GM18502 (cell line): ENCODE data around the gene KRT85.

Source experiments
- ATAC-seq: cut with Tn5 transposase; IDR thresholded peaks from one replicate; pipeline ENCODE4 v1.9.1; 2021; ENCODE audit warnings: mild to moderate bottlenecking; ENCODE audit not compliant: unreplicated experiment, poor library complexity

KRT85 gene

GRCh38 chr12:52369809-52370208, 2.5 kb upstream of the KRT85 start:
- ATAC-seq: no peak

DNA sequence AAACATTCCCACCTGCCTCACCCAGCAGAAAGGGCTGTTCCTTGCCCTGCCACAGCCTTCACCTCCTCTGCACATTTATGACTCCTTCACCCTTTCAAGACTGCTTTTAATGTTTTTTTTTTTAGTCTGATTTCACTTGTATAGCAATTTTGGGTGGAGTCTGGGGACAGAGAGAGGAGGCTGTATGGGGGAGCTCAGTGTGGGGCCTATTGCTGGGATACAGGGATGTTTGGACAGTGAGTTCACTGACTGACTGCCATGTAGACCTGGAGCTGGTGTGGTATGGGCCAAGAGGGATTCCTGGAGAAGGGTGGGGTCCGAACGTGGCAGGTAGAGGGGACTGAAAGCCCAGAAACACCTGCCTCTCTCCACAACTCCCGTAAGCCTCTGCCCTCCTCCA, 1.9 kb upstream of the KRT85 start:
- no peak for ATAC-seq

- ATAC-seq: no peak
These were observed 1.2 kb upstream of the KRT85 start for GRCh38 chr12:52368508-52368907.

DNA sequence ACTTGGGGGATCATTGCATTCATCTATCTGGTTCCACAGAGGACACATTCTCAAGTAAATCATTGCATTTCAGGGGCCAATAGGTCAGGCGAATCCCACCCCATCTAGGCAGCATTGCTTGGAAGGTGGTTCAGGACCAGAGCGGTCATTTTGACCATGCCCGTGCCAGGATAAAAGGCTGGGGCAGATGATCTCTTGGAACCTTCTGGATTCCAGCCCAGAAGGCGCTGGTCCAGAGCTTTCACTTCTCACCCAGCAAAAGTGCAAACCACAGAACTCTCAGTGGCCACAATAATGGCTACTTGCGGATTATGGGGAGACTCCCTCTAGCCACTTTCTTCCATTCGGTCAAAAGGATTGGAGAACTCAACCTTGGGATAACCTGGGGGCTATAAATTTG, 595 bp upstream of the KRT85 start:
- ATAC-seq: no peak

- no peak for ATAC-seq
These were observed 2.3 kb downstream of the KRT85 start for GRCh38 chr12:52364901-52365489.

GRCh38 chr12:52364061-52364460, 3.2 kb downstream of the KRT85 start:
- no peak for ATAC-seq

DNA sequence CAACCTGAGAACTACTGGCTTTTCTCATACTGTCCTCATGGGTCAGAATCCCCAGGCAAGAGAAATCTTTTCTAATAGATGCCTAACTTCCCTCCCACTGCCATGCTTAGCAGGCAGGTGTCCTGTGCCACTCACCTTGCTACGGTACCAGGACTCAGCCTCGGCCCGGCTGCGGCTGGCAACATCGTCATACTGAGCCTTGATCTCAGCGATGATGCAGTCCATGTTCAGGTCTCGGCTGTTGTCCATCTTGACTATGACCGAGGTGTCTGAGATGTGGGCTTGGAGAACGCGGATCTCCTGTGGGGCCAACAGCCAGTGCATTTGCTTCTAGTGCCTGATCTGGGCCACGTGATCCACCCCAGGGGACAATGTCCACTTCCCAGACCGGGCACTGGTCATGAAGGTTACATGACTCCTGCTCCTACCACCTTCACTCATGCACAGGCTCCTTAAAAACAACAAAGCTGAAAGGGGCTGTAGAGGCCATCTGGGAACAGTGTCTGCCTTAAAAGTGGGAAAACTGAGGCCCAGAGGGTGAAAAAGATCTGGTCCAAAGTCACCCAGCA, 4.1 kb downstream of the KRT85 start:
- no peak for ATAC-seq

- no peak for ATAC-seq
These were observed 5.1 kb downstream of the KRT85 start for GRCh38 chr12:52362118-52362726.

DNA sequence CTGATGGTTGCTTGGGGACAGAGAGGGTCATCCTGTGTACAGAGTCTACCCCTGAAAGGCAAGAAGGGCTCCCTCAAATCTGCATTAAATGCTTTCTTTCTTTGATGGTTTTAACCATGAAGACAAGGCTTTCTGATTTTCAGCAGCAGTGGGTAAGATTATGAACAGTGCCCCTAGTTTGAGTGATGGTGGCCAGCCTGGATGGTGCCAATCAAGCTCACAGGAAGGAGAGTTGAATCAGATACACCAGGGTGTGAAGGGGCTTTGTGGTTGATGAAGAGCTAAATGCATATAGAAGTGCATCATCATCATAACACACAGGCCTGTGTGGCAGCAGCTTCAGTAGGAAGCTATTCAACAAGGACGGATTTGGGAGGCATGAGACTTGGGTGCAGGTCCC, 5.7 kb downstream of the KRT85 start:
- no peak for ATAC-seq

GRCh38 chr12:52360663-52361271, 6.5 kb downstream of the KRT85 start:
- ATAC-seq: no peak

DNA sequence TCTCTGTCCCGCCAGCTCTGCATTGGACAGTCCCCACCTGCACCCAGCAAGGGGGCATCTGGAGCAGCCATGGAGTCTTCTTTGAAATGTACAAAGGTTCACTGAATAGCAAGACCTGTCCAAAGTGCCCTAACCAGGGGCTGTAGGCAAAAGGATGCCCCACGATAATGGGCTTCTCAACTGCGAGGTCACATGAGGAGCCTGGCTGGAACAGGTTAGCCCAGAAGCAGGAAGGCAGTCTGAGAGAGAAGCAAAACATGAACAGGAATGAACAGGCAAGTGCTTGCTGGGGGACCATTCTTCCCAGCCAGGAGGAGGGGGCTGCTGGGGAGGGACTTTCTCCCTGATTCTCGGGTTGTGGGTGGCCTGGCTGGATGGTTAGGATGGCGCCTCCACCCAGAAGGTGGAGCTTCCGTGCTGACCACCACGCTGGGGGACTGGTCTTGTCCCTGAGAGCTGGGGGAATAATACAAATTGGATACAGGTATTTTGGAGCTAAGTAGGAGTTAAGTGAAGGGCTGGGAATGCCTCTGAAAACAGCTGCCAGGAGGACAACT, 7.1 kb downstream of the KRT85 start:
- ATAC-seq: no peak

GRCh38 chr12:52359621-52360061, 7.6 kb downstream of the KRT85 start:
- ATAC-seq: no peak

- ATAC-seq: peak; percentile 97
These were observed 8.5 kb downstream of the KRT85 start for GRCh38 chr12:52358575-52359350.

DNA sequence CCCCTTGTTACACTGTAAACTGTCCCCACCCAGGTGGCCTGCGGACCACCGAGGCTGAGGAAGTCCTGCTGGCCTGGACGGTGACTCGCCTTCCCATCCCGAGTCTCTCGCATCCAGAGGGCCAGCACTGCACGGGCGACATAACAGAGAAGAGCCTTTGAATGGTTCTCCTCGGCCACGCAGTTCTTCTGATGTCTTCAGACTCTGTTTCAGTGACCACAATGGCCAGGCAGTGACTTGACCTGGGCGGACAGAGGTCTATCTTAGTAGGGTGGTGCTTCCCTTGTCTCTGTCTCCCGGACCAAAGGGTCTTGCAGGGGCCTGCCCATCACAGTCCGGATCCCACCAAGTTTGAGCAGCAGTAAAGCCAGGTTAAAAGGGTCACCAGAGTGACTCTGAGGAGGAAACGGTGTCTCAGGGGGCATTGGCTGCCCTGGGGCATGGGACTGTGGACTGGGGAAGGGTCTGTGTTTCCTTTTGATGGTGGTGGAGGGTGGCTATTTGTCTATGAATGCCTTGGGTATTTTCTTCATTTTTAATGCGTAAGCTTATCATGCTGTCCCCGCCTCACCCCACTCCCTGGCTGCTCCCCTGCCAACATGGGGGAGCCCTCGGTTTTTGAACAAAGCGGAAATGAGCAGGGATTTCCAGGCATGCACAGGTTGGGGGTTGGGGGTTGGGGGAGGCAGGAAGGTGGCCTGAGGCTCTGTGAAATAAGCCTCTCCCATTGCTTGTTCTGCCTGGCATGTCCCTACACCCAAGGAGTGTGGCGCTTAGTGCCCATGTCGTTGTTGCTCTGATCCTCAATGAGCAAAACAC, 10.3 kb downstream of the KRT85 start:
- ATAC-seq: no peak

GRCh38 chr12:52356031-52356761, 11.1 kb downstream of the KRT85 start:
- ATAC-seq: no peak

GRCh38 chr12:52355176-52355575, 12.1 kb downstream of the KRT85 start:
- ATAC-seq: no peak

GRCh38 chr12:52354200-52354599, 13.1 kb downstream of the KRT85 start:
- no peak for ATAC-seq

DNA sequence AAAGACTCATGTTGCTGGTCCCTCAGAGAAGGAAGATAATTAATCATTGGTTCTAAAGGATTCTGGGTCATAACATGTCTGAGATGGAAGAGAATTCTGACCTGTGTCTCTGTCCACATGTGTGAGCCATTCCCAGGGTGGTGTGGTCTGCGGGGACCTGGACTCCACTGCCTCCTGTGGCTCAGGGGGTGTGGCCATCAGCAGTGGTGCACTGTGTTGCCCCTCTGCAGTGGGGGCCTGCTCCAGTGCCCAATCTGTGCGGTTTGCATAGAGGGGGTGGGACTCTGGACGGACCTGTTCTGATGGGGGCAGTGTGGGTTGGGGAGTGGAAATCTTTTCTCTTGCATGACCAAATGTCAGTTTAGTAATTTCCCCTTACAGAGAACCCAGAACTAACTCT, 13.5 kb downstream of the KRT85 start:
- ATAC-seq: no peak

GRCh38 chr12:52352951-52353350, 14.3 kb downstream of the KRT85 start:
- ATAC-seq: no peak
